Cardiac muscle cell (in vitro differentiated cells and primary cell): Measurements from ENCODE around the gene CDC42. TPM values are rescaled to one million over a fixed set of nuclear protein-coding genes. Genes with fewer than 3 reads are reported as not detected.

Experiments
- DNase-seq, 2 donors: peaks; one replicate each; pipeline versions ENCODE4 v3.0.0 to v3.0.0-alpha.2; 2010 to 2017; ENCODE audit warnings: low read depth in 1 of 2, low spot score in 1 of 2
- H3K27ac ChIP-seq: fragments of 200-600 bp; sonication (generic); 2 replicates; pipeline ENCODE4 v1.5.1; 2016
- H3K27me3 ChIP-seq: fragments of 200-600 bp; sonication (generic); 2 replicates; pipeline ENCODE4 v1.6.0; 2016; ENCODE audit warnings: control low read depth
- H3K36me3 ChIP-seq: fragments of 200-600 bp; sonication (generic); 2 replicates; pipeline ENCODE4 v1.5.1; 2016; ENCODE audit warnings: control low read depth
- H3K4me1 ChIP-seq: fragments of 200-600 bp; sonication (generic); 2 replicates; pipeline ENCODE4 v1.8.1; 2017; ENCODE audit warnings: low read depth, mild to moderate bottlenecking, mixed run types
- H3K4me3 ChIP-seq: fragments of 200-600 bp; sonication (generic); 2 replicates; pipeline ENCODE4 v1.5.1; 2016; ENCODE audit warnings: mild to moderate bottlenecking
- H3K9me3 ChIP-seq: fragments of 200-600 bp; sonication (generic); 2 replicates; pipeline ENCODE4 v1.5.1; 2017; ENCODE audit warnings: low read depth, mild to moderate bottlenecking, control low read depth
- polyA plus RNA-seq: library from polyadenylated mRNA; unstranded; fragments of >200 nt; fragmentation: Nextera tagmentation; extraction: Ambion mirVana; gene quantifications from 2 replicates; pipeline ENCODE4 v1.2.1, GENCODE V29; 2016
- total RNA-seq: library from RNA; depleted of rRNA; stranded (reverse); fragments of >200 nt; gene quantifications from 2 replicates; pipeline ENCODE4 v1.2.3, GENCODE V29; 2016
- TF ChIP-seq, protein P1 (sequence below): IDR thresholded peaks from 2 replicates; pipeline ENCODE4 v1.5.1; 2012; ENCODE audit warnings: low read depth, mild to moderate bottlenecking, low read length

CDC42 gene
- total and polyA plus RNA-seq, 2 experiments from 2014 or later, result 72.0 to 140 TPM

DNA sequence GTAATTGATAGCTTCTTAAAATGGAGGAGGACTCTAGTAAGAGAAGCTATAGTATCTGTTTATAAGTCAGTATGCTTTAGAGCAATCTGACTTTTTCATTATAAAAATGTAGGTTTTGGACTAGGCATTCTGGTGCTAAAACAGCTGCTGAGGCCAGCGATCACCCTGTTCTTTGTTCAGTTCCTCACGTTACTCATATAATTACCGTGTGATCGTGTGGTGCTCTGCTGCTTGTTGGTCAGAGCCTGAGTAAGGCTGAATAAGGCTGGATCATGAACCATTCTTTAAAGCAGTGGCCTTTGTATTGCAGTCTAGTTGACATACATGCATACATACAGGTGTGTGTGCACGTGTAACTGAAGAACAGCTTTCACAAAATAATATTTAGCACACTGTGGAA is 25.2 kb downstream of the CDC42 start:
- TF ChIP-seq, protein P1, sequence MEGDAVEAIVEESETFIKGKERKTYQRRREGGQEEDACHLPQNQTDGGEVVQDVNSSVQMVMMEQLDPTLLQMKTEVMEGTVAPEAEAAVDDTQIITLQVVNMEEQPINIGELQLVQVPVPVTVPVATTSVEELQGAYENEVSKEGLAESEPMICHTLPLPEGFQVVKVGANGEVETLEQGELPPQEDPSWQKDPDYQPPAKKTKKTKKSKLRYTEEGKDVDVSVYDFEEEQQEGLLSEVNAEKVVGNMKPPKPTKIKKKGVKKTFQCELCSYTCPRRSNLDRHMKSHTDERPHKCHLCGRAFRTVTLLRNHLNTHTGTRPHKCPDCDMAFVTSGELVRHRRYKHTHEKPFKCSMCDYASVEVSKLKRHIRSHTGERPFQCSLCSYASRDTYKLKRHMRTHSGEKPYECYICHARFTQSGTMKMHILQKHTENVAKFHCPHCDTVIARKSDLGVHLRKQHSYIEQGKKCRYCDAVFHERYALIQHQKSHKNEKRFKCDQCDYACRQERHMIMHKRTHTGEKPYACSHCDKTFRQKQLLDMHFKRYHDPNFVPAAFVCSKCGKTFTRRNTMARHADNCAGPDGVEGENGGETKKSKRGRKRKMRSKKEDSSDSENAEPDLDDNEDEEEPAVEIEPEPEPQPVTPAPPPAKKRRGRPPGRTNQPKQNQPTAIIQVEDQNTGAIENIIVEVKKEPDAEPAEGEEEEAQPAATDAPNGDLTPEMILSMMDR, result no peak
- Histone ChIP-seq H3K9me3 (no peaks in the 10 kb centered on the region), H3K4me3 (no peak overlapping the region), H3K36me3 (peaks cover 20% of the 10 kb centered on the region), H3K27me3 (no peaks in the 10 kb centered on the region), H3K4me1 (peaks cover 16% of the 10 kb centered on the region), H3K27ac (peak overlapping the region; percentile 31)
- DNase-seq, result no peak

- TF ChIP-seq, protein P1, result no peak
- Histone ChIP-seq H3K4me3 (no peak overlapping the region), H3K36me3 (peaks cover 20% of the 10 kb centered on the region), H3K4me1 (peaks cover 16% of the 10 kb centered on the region), H3K27ac (peak overlapping the region; percentile 31), H3K27me3 (no peaks in the 10 kb centered on the region), H3K9me3 (no peaks in the 10 kb centered on the region)
- DNase-seq, result no peak
These were observed 25.6 kb downstream of the CDC42 start for GRCh38 chr1:22078133-22078532.

DNA sequence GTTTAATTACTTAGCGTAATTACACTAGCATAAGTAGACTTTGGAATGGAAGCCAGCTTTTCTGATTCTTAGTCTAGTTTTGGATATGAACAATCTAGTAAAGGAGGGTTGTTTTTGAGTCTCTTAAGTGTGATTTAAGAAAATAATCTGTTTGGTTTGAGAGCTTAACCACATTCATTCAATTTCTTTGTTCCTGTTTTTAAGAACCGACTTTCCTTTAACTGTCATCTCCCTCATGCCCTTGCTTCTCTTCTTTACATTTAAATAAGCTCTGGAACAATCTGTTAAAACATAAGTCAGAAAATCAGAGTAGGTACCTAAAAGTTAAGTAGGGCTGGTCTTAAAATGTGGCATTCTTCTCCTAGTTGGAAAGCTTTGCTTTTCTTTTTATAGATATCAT is 27.7 kb downstream of the CDC42 start:
- TF ChIP-seq, protein P1, result no peak
- H3K4me1 ChIP-seq, result peaks cover 7% of the 10 kb centered on the region
- no peak overlapping the region for H3K4me3 ChIP-seq
- no peak overlapping the region for H3K27ac ChIP-seq
- H3K36me3 ChIP-seq, result peaks cover 20% of the 10 kb centered on the region
- no peaks in the 10 kb centered on the region for H3K9me3 ChIP-seq
- no peak for DNase-seq
- no peaks in the 10 kb centered on the region for H3K27me3 ChIP-seq

DNA sequence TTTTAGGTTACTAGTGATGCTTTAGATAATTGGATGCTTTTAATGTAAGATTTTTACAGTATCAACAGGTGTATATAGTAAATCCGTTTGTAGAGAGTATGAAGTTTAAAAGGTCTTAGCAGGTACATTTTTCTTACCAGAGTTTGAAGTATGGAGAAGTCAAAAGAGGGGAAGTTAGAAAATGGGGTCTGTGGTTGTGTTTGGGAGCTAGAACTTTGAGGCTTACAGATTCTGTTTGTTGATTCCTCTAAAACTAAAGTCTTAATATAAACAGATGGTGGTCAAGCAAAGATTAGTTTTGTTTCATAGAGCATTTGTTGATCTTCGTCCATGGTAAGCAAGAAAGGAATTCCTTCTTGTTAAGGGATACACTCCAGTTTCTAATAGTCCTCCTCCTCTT is 35.8 kb downstream of the CDC42 start:
- peaks cover 27% of the 10 kb centered on the region for H3K36me3 ChIP-seq
- H3K9me3 ChIP-seq, result no peaks in the 10 kb centered on the region
- H3K4me1 ChIP-seq, result peaks cover 10% of the 10 kb centered on the region
- no peaks in the 10 kb centered on the region for H3K27me3 ChIP-seq
- no peak for DNase-seq
- H3K4me3 ChIP-seq, result no peak overlapping the region
- H3K27ac ChIP-seq, result no peak overlapping the region
- TF ChIP-seq, protein P1, result no peak

GRCh38 chr1:22089134-22089571 is 36.6 kb downstream of the CDC42 start:
- no peaks in the 10 kb centered on the region for H3K27me3 ChIP-seq
- H3K27ac ChIP-seq, result peak overlapping the region; percentile 4
- no peak overlapping the region for H3K4me3 ChIP-seq

More at GRCh38 chr1:22089134-22089571, 36.6 kb downstream of the CDC42 start:
- TF ChIP-seq, protein P1, result no peak
- no peaks in the 10 kb centered on the region for H3K9me3 ChIP-seq
- DNase-seq, result no peak
- peaks cover 27% of the 10 kb centered on the region for H3K36me3 ChIP-seq
- H3K4me1 ChIP-seq, result peaks cover 10% of the 10 kb centered on the region
